ENCODE data around the gene ACTL6B.

ACTL6B gene

DNA sequence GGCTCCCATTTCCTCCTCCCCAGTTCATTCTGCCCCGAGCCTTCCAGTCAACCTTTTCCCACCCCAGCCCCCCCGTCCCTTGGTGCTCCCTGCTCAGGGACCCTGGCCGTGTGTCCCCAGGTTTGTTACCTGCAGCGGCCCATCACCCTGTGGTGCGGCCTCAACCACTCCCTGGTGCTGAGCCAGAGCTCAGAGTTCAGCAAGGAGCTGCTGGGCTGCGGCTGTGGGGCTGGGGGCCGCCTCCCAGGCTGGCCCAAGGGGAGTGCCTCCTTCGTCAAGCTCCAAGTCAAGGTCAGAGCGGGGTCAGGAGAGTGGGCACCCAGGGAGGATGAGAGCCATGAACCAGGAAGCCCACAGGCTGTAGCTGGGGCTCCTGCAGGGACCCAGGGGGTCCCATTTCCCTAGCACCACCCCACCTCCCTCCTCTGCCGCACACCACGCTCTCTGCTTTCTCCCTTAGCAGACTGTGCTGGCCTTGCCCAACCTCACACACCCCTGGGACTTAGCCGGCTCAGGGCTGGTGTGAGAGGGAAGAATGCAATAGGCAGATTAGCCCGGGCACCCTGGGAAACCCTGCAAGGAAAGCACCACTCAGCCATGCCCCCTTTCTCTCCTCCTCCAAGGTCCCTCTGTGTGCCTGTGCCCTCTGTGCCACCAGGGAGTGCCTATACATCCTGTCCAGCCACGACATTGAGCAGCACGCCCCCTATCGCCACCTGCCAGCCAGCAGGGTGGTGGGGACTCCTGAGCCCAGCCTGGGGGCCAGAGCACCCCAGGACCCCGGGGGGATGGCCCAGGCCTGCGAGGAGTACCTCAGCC is 56.1 kb downstream of the ACTL6B start:
- no peak for DNase-seq

GRCh38 chr7:100598425-100598824 is 57.8 kb downstream of the ACTL6B start:
- no peak for DNase-seq

DNA sequence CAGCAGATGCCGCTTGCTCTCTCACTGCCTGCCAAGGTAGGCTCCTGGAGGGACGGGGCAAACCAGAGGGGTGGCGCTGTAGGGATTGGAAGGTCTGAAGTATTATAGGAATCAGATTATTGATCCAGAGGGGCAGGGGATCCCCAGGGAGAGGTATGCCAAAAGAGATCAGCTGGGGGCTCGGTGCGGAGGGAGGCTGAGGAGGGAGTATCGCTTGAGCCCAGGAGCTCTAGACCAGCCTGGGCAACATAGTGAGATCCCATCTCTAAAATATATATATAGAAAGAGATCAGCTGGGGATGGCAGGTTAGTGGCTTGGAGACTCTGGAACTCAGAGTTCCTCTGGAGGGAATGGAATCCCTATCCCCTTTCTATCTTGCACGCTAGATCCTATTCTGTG is 61.1 kb downstream of the ACTL6B start:
- DNase-seq, result no peak

Data from activated gamma-delta T cell treated with Interleukin-2 at 50 U/mL for 16 hours (primary cell).